SU-DHL-6 (cell line): ENCODE data around the gene CDC20.

Experiments used
- EZH2phosphoT487 ChIP-seq: fragments of 200-600 bp; sonication (generic), shearing (Covaris generic); conservative IDR thresholded peaks from 2 replicates; pipeline ENCODE4 v1.6.1; 2018; ENCODE audit warnings: mild to moderate bottlenecking, antibody characterized with exemption, low read length, moderate library complexity, mixed read lengths
- TF ChIP-seq, protein P1 (sequence below): fragments of 200-600 bp; sonication (generic); IDR thresholded peaks from one replicate; pipeline ENCODE4 v1.5.1; 2017; ENCODE audit warnings: antibody characterized with exemption, mild to moderate bottlenecking, low read length, moderate library complexity; ENCODE audit not compliant: insufficient read depth, poor library complexity, severe bottlenecking

DNA sequence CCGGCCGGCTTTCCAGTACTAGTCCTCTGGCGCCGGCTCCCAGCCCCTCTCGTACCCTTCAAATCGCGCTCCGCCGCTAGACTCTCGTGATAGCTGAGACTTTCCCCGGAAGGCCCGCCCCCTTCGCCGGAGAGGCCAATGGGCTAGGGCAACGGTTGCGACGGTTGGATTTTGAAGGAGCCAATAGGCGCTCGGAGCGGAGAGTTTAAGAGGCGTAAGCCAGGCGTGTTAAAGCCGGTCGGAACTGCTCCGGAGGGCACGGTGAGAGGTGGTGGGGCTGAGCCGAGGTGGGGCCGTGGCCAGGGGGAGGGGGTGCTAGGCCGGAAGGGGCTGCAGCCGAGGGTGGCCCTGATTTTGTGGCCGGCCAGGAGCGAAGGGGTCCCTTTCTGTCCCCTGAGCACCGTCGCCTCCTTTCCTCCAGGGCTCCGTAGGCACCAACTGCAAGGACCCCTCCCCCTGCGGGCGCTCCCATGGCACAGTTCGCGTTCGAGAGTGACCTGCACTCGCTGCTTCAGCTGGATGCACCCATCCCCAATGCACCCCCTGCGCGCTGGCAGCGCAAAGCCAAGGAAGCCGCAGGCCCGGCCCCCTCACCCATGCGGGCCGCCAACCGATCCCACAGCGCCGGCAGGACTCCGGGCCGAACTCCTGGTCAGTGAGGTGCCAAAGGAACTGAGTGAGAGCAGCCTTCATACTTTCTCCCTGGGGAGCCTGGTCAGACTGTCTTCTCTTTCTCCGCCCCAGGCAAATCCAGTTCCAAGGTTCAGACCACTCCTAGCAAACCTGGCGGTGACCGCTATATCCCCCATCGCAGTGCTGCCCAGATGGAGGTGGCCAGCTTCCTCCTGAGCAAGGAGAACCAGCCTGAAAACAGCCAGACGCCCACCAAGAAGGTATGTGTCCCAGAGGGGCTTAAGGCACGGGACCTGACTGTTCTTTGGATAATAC is at the start of gene CDC20:
- TF ChIP-seq, protein P1, sequence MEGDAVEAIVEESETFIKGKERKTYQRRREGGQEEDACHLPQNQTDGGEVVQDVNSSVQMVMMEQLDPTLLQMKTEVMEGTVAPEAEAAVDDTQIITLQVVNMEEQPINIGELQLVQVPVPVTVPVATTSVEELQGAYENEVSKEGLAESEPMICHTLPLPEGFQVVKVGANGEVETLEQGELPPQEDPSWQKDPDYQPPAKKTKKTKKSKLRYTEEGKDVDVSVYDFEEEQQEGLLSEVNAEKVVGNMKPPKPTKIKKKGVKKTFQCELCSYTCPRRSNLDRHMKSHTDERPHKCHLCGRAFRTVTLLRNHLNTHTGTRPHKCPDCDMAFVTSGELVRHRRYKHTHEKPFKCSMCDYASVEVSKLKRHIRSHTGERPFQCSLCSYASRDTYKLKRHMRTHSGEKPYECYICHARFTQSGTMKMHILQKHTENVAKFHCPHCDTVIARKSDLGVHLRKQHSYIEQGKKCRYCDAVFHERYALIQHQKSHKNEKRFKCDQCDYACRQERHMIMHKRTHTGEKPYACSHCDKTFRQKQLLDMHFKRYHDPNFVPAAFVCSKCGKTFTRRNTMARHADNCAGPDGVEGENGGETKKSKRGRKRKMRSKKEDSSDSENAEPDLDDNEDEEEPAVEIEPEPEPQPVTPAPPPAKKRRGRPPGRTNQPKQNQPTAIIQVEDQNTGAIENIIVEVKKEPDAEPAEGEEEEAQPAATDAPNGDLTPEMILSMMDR = no peak
- TF ChIP-seq EZH2phosphoT487 = no peak
